ENCODE results near the gene HOXC12. TPM values are rescaled to one million over a fixed set of nuclear protein-coding genes. Genes with fewer than 3 reads are reported as not detected.

The HOXC12 gene
- total and polyA plus RNA-seq, 7 experiments from 2014 or later, result not detected

- intact Hi-C loops (cut with micrococcal nuclease), result no loop called here
- peaks cover 89 to 96% (median 92%) of the 10 kb centered on the region in 5 donors for H3K27me3 Mint-ChIP-seq
- H3K36me3 Mint-ChIP-seq, result peaks cover 0 to 16% (median 3%) of the 10 kb centered on the region in 5 donors
- POLR2A ChIA-PET, result interaction anchor here (0.6 to 1.0 kb wide), 2 partner anchors 11 to 129 kb away, joined by 3 to 5 read pairs; no protein-coding TSS in a partner anchor
- Histone ChIP-seq H3K36me3 (ENCODE audit: control insufficient read depth in 2 of 3, insufficient read depth in 3 of 3, low read length in 3 of 3) (no peaks in the 10 kb centered on the region), H3K27me3 (ENCODE audit: control insufficient read depth in 2 of 2, insufficient read depth in 2 of 2, low read length in 2 of 2) (peaks cover 42 to 81% of the 10 kb centered on the region in 2 donors), H3K4me3 (ENCODE audit: low read length) (no peak overlapping the region), H3K4me1 (ENCODE audit: control insufficient read depth in 2 of 2, insufficient read depth in 2 of 2, low read length in 2 of 2) (peaks cover 19 to 28% of the 10 kb centered on the region in 2 donors), H3K9me3 (ENCODE audit: control insufficient read depth in 2 of 3, low read length in 3 of 3) (no peaks in the 10 kb centered on the region), H3K27ac (ENCODE audit: low read depth, low read length) (no peak overlapping the region)
- no peak overlapping the region for H3K27ac Mint-ChIP-seq
- peaks cover 0 to 19% (median 7%) of the 10 kb centered on the region in 11 donors for H3K9me3 Mint-ChIP-seq
- peaks cover 19 to 48% (median 34%) of the 10 kb centered on the region in 7 donors for H3K4me1 Mint-ChIP-seq
- DNase-seq (no peak), ATAC-seq (no peak)
- CTCF ChIA-PET, result no interaction called here
- peak overlapping the region in 1 of 10 donors; percentile 49 for H3K4me3 Mint-ChIP-seq
Measured at GRCh38 chr12:53969588-53970259, 15.0 kb downstream of the HOXC12 start.

GRCh38 chr12:53970451-53970850 lies 15.7 kb downstream of the HOXC12 start:
- H3K27ac Mint-ChIP-seq, result no peak overlapping the region
- H3K4me3 Mint-ChIP-seq, result no peak overlapping the region
- intact Hi-C loops (cut with micrococcal nuclease), result no loop called here
- H3K4me3 ChIP-seq (ENCODE audit: low read length), result no peak overlapping the region
- peaks cover 0 to 13% (median 2%) of the 10 kb centered on the region in 5 donors for H3K36me3 Mint-ChIP-seq
- peaks cover 0 to 18% (median 7%) of the 10 kb centered on the region in 11 donors for H3K9me3 Mint-ChIP-seq
- peaks cover 13 to 45% (median 31%) of the 10 kb centered on the region in 7 donors for H3K4me1 Mint-ChIP-seq
- peaks cover 85 to 94% (median 88%) of the 10 kb centered on the region in 5 donors for H3K27me3 Mint-ChIP-seq
- H3K27me3 ChIP-seq (ENCODE audit: control insufficient read depth in 2 of 2, insufficient read depth in 2 of 2, low read length in 2 of 2), result peaks cover 39 to 81% of the 10 kb centered on the region in 2 donors
- H3K27ac ChIP-seq (ENCODE audit: low read depth, low read length), result no peak overlapping the region
- H3K9me3 ChIP-seq (ENCODE audit: control insufficient read depth in 2 of 3, low read length in 3 of 3), result no peaks in the 10 kb centered on the region
- H3K4me1 ChIP-seq (ENCODE audit: control insufficient read depth in 2 of 2, insufficient read depth in 2 of 2, low read length in 2 of 2), result peaks cover 21 to 29% of the 10 kb centered on the region in 2 donors
- CTCF ChIA-PET, result no interaction called here
- ATAC-seq, result no peak
- POLR2A ChIA-PET, result interaction anchor here (0.6 kb wide), 1 partner anchor 128 kb away, joined by 5 read pairs; no protein-coding TSS in a partner anchor
- no peak for DNase-seq
- H3K36me3 ChIP-seq (ENCODE audit: control insufficient read depth in 2 of 3, insufficient read depth in 3 of 3, low read length in 3 of 3), result no peaks in the 10 kb centered on the region

- ChIA-PET CTCF (no interaction called here), POLR2A (no interaction called here)
- Histone ChIP-seq H3K9me3 (ENCODE audit: control insufficient read depth in 2 of 3, low read length in 3 of 3) (no peaks in the 10 kb centered on the region), H3K27ac (ENCODE audit: low read depth, low read length) (no peak overlapping the region), H3K4me3 (ENCODE audit: low read length) (no peak overlapping the region), H3K36me3 (ENCODE audit: control insufficient read depth in 2 of 3, insufficient read depth in 3 of 3, low read length in 3 of 3) (no peaks in the 10 kb centered on the region), H3K27me3 (ENCODE audit: control insufficient read depth in 2 of 2, insufficient read depth in 2 of 2, low read length in 2 of 2) (peaks cover 44 to 81% of the 10 kb centered on the region in 2 donors), H3K4me1 (ENCODE audit: control insufficient read depth in 2 of 2, insufficient read depth in 2 of 2, low read length in 2 of 2) (peaks cover 14 to 30% of the 10 kb centered on the region in 2 donors)
- peaks cover 85 to 94% (median 89%) of the 10 kb centered on the region in 5 donors for H3K27me3 Mint-ChIP-seq
- ATAC-seq (no peak), DNase-seq (no peak)
- peak overlapping the region in 1 of 10 donors; percentile 28 for H3K4me3 Mint-ChIP-seq
- peaks cover 7 to 44% (median 31%) of the 10 kb centered on the region in 7 donors for H3K4me1 Mint-ChIP-seq
- intact Hi-C loops (cut with micrococcal nuclease), result no loop called here
- H3K9me3 Mint-ChIP-seq, result peaks cover 0 to 20% (median 11%) of the 10 kb centered on the region in 11 donors
- peaks cover 0 to 10% (median 0%) of the 10 kb centered on the region in 5 donors for H3K36me3 Mint-ChIP-seq
- H3K27ac Mint-ChIP-seq, result no peak overlapping the region
Measured at GRCh38 chr12:53971129-53971528, 16.4 kb downstream of the HOXC12 start.

GRCh38 chr12:53971686-53972085 lies 17.0 kb downstream of the HOXC12 start:
- DNase-seq (no peak), ATAC-seq (no peak)
- Histone ChIP-seq H3K9me3 (ENCODE audit: control insufficient read depth in 2 of 3, low read length in 3 of 3) (no peaks in the 10 kb centered on the region), H3K4me3 (ENCODE audit: low read length) (no peak overlapping the region), H3K36me3 (ENCODE audit: control insufficient read depth in 2 of 3, insufficient read depth in 3 of 3, low read length in 3 of 3) (no peaks in the 10 kb centered on the region), H3K4me1 (ENCODE audit: control insufficient read depth in 2 of 2, insufficient read depth in 2 of 2, low read length in 2 of 2) (peaks cover 10 to 24% of the 10 kb centered on the region in 2 donors), H3K27ac (ENCODE audit: low read depth, low read length) (no peak overlapping the region), H3K27me3 (ENCODE audit: control insufficient read depth in 2 of 2, insufficient read depth in 2 of 2, low read length in 2 of 2) (peaks cover 50 to 81% of the 10 kb centered on the region in 2 donors)
- H3K9me3 Mint-ChIP-seq, result peaks cover 0 to 26% (median 12%) of the 10 kb centered on the region in 11 donors
- H3K4me1 Mint-ChIP-seq, result peaks cover under 1 to 39% (median 25%) of the 10 kb centered on the region in 7 donors
- H3K27ac Mint-ChIP-seq, result peak overlapping the region in 1 of 9 donors; percentile 78
- peaks cover 85 to 94% (median 89%) of the 10 kb centered on the region in 5 donors for H3K27me3 Mint-ChIP-seq
- CTCF ChIA-PET, result no interaction called here
- peaks cover 0 to 10% (median 0%) of the 10 kb centered on the region in 5 donors for H3K36me3 Mint-ChIP-seq
- POLR2A ChIA-PET, result no interaction called here
- H3K4me3 Mint-ChIP-seq, result peak overlapping the region in 1 of 10 donors; percentile 52
- intact Hi-C loops (cut with micrococcal nuclease), result no loop called here

- H3K9me3 ChIP-seq (ENCODE audit: control insufficient read depth in 2 of 3, low read length in 3 of 3), result no peaks in the 10 kb centered on the region
- H3K27ac Mint-ChIP-seq, result peak overlapping the region in 3 of 9 donors; percentile 74 to 85 (median 78)
Measured at GRCh38 chr12:53972152-53972702, 17.5 kb downstream of the HOXC12 start.

GRCh38 chr12:53972722-53973235 lies 18.1 kb downstream of the HOXC12 start, which contains the start of gene HOXC11:
TSS of gene HOXC11 (plus strand) at chr12:53973126. CDS start at chr12:53973242, 116 bp downstream.
- intact Hi-C loops (cut with micrococcal nuclease), result no loop called here
- peaks cover 0 to 10% (median 0%) of the 10 kb centered on the region in 5 donors for H3K36me3 Mint-ChIP-seq
- CTCF ChIA-PET, result interaction anchor here (0.8 kb wide), 1 partner anchor 17 kb away, joined by 3 read pairs; no protein-coding TSS in a partner anchor

More at GRCh38 chr12:53972152-53972702, 17.5 kb downstream of the HOXC12 start:
- no peak for DNase-seq
- peaks cover 0 to 36% (median 24%) of the 10 kb centered on the region in 7 donors for H3K4me1 Mint-ChIP-seq
- peaks cover 10 to 22% of the 10 kb centered on the region in 2 donors for H3K4me1 ChIP-seq (ENCODE audit: control insufficient read depth in 2 of 2, insufficient read depth in 2 of 2, low read length in 2 of 2)
- peaks cover 0 to 31% (median 13%) of the 10 kb centered on the region in 11 donors for H3K9me3 Mint-ChIP-seq
- POLR2A ChIA-PET, result no interaction called here
- H3K4me3 ChIP-seq (ENCODE audit: low read length), result no peak overlapping the region
- no peaks in the 10 kb centered on the region for H3K36me3 ChIP-seq (ENCODE audit: control insufficient read depth in 2 of 3, insufficient read depth in 3 of 3, low read length in 3 of 3)
- CTCF ChIA-PET, result interaction anchor here (0.8 kb wide), 1 partner anchor 18 kb away, joined by 3 read pairs; no protein-coding TSS in a partner anchor
- peaks cover 86 to 94% (median 89%) of the 10 kb centered on the region in 5 donors for H3K27me3 Mint-ChIP-seq
- intact Hi-C loops (cut with micrococcal nuclease), result no loop called here
- H3K36me3 Mint-ChIP-seq, result peaks cover 0 to 10% (median 0%) of the 10 kb centered on the region in 5 donors
- peak overlapping the region in 2 of 10 donors; percentile 2 to 52 for H3K4me3 Mint-ChIP-seq
- peaks cover 50 to 80% of the 10 kb centered on the region in 2 donors for H3K27me3 ChIP-seq (ENCODE audit: control insufficient read depth in 2 of 2, insufficient read depth in 2 of 2, low read length in 2 of 2)
- H3K27ac ChIP-seq (ENCODE audit: low read depth, low read length), result no peak overlapping the region
- no peak for ATAC-seq

More at GRCh38 chr12:53972722-53973235, 18.1 kb downstream of the HOXC12 start, which contains the start of gene HOXC11:
- DNase-seq (no peak), ATAC-seq (no peak)
- peaks cover 10 to 22% of the 10 kb centered on the region in 2 donors for H3K4me1 ChIP-seq (ENCODE audit: control insufficient read depth in 2 of 2, insufficient read depth in 2 of 2, low read length in 2 of 2)
- H3K27me3 Mint-ChIP-seq, result peaks cover 84 to 94% (median 89%) of the 10 kb centered on the region in 5 donors
- H3K9me3 ChIP-seq (ENCODE audit: control insufficient read depth in 2 of 3, low read length in 3 of 3), result no peaks in the 10 kb centered on the region
- peaks cover 0 to 35% (median 13%) of the 10 kb centered on the region in 11 donors for H3K9me3 Mint-ChIP-seq
- no peaks in the 10 kb centered on the region for H3K36me3 ChIP-seq (ENCODE audit: control insufficient read depth in 2 of 3, insufficient read depth in 3 of 3, low read length in 3 of 3)
- peaks cover 52 to 83% of the 10 kb centered on the region in 2 donors for H3K27me3 ChIP-seq (ENCODE audit: control insufficient read depth in 2 of 2, insufficient read depth in 2 of 2, low read length in 2 of 2)
- H3K27ac ChIP-seq (ENCODE audit: low read depth, low read length), result no peak within 1 kb of the TSS
- peak within 1 kb of the TSS in 7 of 9 donors; percentile 6 to 85 (median 78) for H3K27ac Mint-ChIP-seq
- H3K4me3 Mint-ChIP-seq, result peak within 1 kb of the TSS; percentile 69 to 85 (median 75)
- peaks cover 0 to 31% (median 24%) of the 10 kb centered on the region in 7 donors for H3K4me1 Mint-ChIP-seq
- no peak within 1 kb of the TSS for H3K4me3 ChIP-seq (ENCODE audit: low read length)
- POLR2A ChIA-PET, result no interaction called here

All from naive thymus-derived CD4-positive, alpha-beta T cell (primary cell).